ENCODE results near the gene GPC3.

The GPC3 gene

GRCh38 chrX:133985164-133985966 lies at the start of gene GPC3:
GPC3 (minus strand) TSS chrX:133985594.
- no peak within 1 kb of the TSS for H3K4me3 ChIP-seq (ENCODE audit: low read depth in 1 of 2, low read length in 1 of 2)
- H3K27me3 ChIP-seq, result peaks cover 66% of the 10 kb centered on the region
- H3K4me1 ChIP-seq (ENCODE audit: control insufficient read depth in 1 of 2, insufficient read depth in 1 of 2, low read depth in 1 of 2, low read length in 1 of 2), result no peaks in the 10 kb centered on the region
- TF ChIP-seq CTCF (IDR thresholded peaks at IDR 0.05), result no peak
- no peaks in the 10 kb centered on the region for H3K9me3 ChIP-seq
- H3K36me3 ChIP-seq, result no peaks in the 10 kb centered on the region
- no peak within 1 kb of the TSS for H3K27ac ChIP-seq

- TF ChIP-seq CTCF (IDR thresholded peaks at IDR 0.05), result no peak
These were observed 47.0 kb upstream of the GPC3 start for GRCh38 chrX:134032441-134032840.

GRCh38 chrX:134026565-134027311 lies 41.3 kb upstream of the GPC3 start:
- H3K4me1 ChIP-seq (ENCODE audit: control insufficient read depth in 1 of 2, insufficient read depth in 1 of 2, low read depth in 1 of 2, low read length in 1 of 2), result no peaks in the 10 kb centered on the region
- no peak overlapping the region for H3K27ac ChIP-seq
- H3K4me3 ChIP-seq (ENCODE audit: low read depth in 1 of 2, low read length in 1 of 2), result no peak overlapping the region

More at GRCh38 chrX:134032441-134032840, 47.0 kb upstream of the GPC3 start:
- Histone ChIP-seq H3K27me3 (no peaks in the 10 kb centered on the region), H3K36me3 (no peaks in the 10 kb centered on the region), H3K4me3 (ENCODE audit: low read depth in 1 of 2, low read length in 1 of 2) (no peak overlapping the region), H3K4me1 (ENCODE audit: control insufficient read depth in 1 of 2, insufficient read depth in 1 of 2, low read depth in 1 of 2, low read length in 1 of 2) (no peaks in the 10 kb centered on the region), H3K27ac (no peak overlapping the region), H3K9me3 (no peaks in the 10 kb centered on the region)

GRCh38 chrX:134025986-134026545 lies 40.7 kb upstream of the GPC3 start:
- Histone ChIP-seq H3K27ac (no peak overlapping the region), H3K27me3 (no peaks in the 10 kb centered on the region), H3K36me3 (no peaks in the 10 kb centered on the region), H3K4me3 (ENCODE audit: low read depth in 1 of 2, low read length in 1 of 2) (no peak overlapping the region), H3K4me1 (ENCODE audit: control insufficient read depth in 1 of 2, insufficient read depth in 1 of 2, low read depth in 1 of 2, low read length in 1 of 2) (no peaks in the 10 kb centered on the region), H3K9me3 (no peaks in the 10 kb centered on the region)
- no peak for TF ChIP-seq CTCF (IDR thresholded peaks at IDR 0.05)

More at GRCh38 chrX:134026565-134027311, 41.3 kb upstream of the GPC3 start:
- no peak for TF ChIP-seq CTCF (IDR thresholded peaks at IDR 0.05)
- Histone ChIP-seq H3K36me3 (no peaks in the 10 kb centered on the region), H3K9me3 (no peaks in the 10 kb centered on the region), H3K27me3 (no peaks in the 10 kb centered on the region)

- TF ChIP-seq CTCF (IDR thresholded peaks at IDR 0.05), result no peak
- H3K27me3 ChIP-seq, result no peaks in the 10 kb centered on the region
- H3K4me1 ChIP-seq (ENCODE audit: control insufficient read depth in 1 of 2, insufficient read depth in 1 of 2, low read depth in 1 of 2, low read length in 1 of 2), result no peaks in the 10 kb centered on the region
- H3K4me3 ChIP-seq (ENCODE audit: low read depth in 1 of 2, low read length in 1 of 2), result no peak overlapping the region
- H3K36me3 ChIP-seq, result no peaks in the 10 kb centered on the region
- H3K9me3 ChIP-seq, result no peaks in the 10 kb centered on the region
- no peak overlapping the region for H3K27ac ChIP-seq
These were observed 39.4 kb upstream of the GPC3 start for GRCh38 chrX:134024686-134025377.
